Activated CD8-positive, alpha-beta T cell treated with anti-CD3 and anti-CD28 coated beads for 36 hours (primary cell): ENCODE measurements around the gene ZNF142. TPM values are rescaled to one million over a fixed set of nuclear protein-coding genes. Genes with fewer than 3 reads are reported as not detected.

Experiments
- ATAC-seq: fragments of 200-7000 bp; cut with Tn5 transposase; one replicate; pipeline ENCODE4 v1.10.0; 2021; ENCODE audit warnings: mild to moderate bottlenecking, moderate library complexity
- CTCF ChIA-PET: fragments of 350-600 bp; sonication (Branson Sonifier 250); formaldehyde crosslinking; loops from one replicate; lab custom pipeline; 2021; ENCODE audit warnings: antibody characterized with exemption; lab: Charles Lee
- POLR2A ChIA-PET: fragments of 350-600 bp; sonication (Branson Sonifier 250); formaldehyde crosslinking; loops from one replicate; lab custom pipeline; 2021; ENCODE audit warnings: antibody characterized with exemption; lab: Charles Lee
- DNase-seq: peaks from one replicate; pipeline ENCODE4 v3.0.0-alpha.2; 2020
- H3K27ac Mint-ChIP-seq: one replicate; pipeline ENCODE4 v1.8.0; 2021; ENCODE audit warnings: mild to moderate bottlenecking, mixed read lengths
- H3K27me3 Mint-ChIP-seq: one replicate; pipeline ENCODE4 v1.8.0; 2021; ENCODE audit warnings: mixed read lengths
- H3K36me3 Mint-ChIP-seq: one replicate; pipeline ENCODE4 v1.8.0; 2021; ENCODE audit warnings: low read depth, mixed read lengths
- H3K4me1 Mint-ChIP-seq: one replicate; pipeline ENCODE4 v1.8.0; 2021; ENCODE audit warnings: low read depth, mixed read lengths
- H3K4me3 Mint-ChIP-seq: one replicate; pipeline ENCODE4 v1.8.0; 2021; ENCODE audit warnings: mild to moderate bottlenecking, moderate library complexity, mixed read lengths
- H3K9me3 Mint-ChIP-seq: one replicate; pipeline ENCODE4 v1.8.0; 2021; ENCODE audit warnings: mixed read lengths
- intact Hi-C: fragments of 100-400 bp; cut with micrococcal nuclease; formaldehyde crosslinking; loops from one replicate; pipeline ENCODE4 v1.10.0; 2022
- total RNA-seq, 2 experiments: library from RNA; stranded (reverse); gene quantifications; one replicate each; pipeline ENCODE4 v1.2.3, GENCODE V29; 2021
- TF ChIP-seq, protein P1 (sequence below): fragments of 200-600 bp; IDR thresholded peaks from one replicate; pipeline ENCODE4 v1.8.0; 2022; ENCODE audit warnings: antibody characterized with exemption, mild to moderate bottlenecking

Gene ZNF142
- total RNA-seq, 2 experiments from 2014 or later, result 30.4 to 33.7 TPM

DNA sequence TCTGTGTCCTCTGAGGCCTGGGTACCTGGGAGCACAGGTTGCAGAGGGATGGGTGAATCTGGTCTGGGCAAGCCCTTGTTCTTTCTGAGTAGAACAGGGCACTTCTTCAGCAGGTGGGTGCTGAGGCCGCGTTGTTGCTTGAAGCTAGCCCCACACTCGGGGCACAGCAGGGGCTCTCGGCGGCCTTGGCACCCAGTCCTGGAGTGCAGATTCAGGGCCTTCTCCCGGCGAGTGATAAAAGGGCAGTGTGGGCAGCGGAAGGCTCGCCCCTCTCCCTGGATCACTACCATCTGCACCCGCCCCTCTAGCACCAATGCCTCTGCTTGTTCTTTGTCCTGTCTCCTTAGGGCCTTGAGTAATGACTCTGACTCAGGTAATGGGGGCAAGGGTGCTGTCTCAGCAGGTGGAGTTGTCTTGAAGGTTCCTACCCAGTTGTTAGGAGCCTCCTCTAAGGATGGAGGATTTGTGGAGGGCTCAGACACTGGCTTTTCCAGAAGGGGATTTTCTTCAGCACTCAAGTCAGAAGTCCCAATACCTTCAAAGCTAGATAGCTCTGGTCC, 15.6 kb downstream of the ZNF142 start:
- POLR2A ChIA-PET, result interaction anchor here (0.6 to 3.3 kb wide), 3 partner anchors 11 to 576 kb away, joined by 3 to 12 read pairs (median 3); partner anchors contain the start of genes BCS1L and ZNF142
- DNase-seq (no peak), ATAC-seq (no peak)
- intact Hi-C loops, result no loop called here
- no peaks in the 10 kb centered on the region for H3K9me3 Mint-ChIP-seq
- peaks cover 10% of the 10 kb centered on the region for H3K4me1 Mint-ChIP-seq
- no peak overlapping the region for H3K4me3 Mint-ChIP-seq
- TF ChIP-seq, protein P1, sequence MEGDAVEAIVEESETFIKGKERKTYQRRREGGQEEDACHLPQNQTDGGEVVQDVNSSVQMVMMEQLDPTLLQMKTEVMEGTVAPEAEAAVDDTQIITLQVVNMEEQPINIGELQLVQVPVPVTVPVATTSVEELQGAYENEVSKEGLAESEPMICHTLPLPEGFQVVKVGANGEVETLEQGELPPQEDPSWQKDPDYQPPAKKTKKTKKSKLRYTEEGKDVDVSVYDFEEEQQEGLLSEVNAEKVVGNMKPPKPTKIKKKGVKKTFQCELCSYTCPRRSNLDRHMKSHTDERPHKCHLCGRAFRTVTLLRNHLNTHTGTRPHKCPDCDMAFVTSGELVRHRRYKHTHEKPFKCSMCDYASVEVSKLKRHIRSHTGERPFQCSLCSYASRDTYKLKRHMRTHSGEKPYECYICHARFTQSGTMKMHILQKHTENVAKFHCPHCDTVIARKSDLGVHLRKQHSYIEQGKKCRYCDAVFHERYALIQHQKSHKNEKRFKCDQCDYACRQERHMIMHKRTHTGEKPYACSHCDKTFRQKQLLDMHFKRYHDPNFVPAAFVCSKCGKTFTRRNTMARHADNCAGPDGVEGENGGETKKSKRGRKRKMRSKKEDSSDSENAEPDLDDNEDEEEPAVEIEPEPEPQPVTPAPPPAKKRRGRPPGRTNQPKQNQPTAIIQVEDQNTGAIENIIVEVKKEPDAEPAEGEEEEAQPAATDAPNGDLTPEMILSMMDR, result no peak
- CTCF ChIA-PET, result interaction anchor here (1.2 kb wide), 1 partner anchor 209 kb away, joined by 3 read pairs; no protein-coding TSS in a partner anchor
- H3K27ac Mint-ChIP-seq, result no peak overlapping the region
- peaks cover 54% of the 10 kb centered on the region for H3K36me3 Mint-ChIP-seq
- no peaks in the 10 kb centered on the region for H3K27me3 Mint-ChIP-seq

DNA sequence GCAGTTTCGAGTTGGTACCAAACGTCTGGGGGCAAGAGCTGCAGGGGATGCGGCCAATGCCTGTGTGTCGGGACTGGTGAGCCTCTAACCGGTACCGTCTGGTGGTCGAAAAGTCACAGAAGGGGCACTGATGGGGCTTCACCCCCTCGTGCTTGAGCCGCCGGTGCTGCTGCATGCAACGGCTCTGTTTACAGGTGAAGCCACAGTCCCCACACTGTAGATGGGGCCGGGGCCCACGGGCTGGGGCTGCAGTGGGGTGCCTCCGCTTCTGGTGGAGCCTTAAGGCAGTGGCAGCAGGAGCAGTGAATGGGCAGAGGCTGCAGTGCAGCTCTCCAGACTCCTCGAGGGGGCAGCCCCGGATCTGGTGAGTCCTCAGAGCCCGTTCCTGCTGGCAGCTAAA, 16.6 kb downstream of the ZNF142 start:
- ChIA-PET POLR2A (interaction anchor here (1.0 kb wide), 1 partner anchor 15 kb away, joined by 3 read pairs; no protein-coding TSS in a partner anchor), CTCF (no interaction called here)
- DNase-seq, result no peak
- Mint-ChIP-seq H3K36me3 (peaks cover 52% of the 10 kb centered on the region), H3K4me1 (peaks cover 4% of the 10 kb centered on the region), H3K4me3 (no peak overlapping the region), H3K9me3 (no peaks in the 10 kb centered on the region), H3K27me3 (no peaks in the 10 kb centered on the region), H3K27ac (no peak overlapping the region)
- no peak for ATAC-seq
- intact Hi-C loops, result no loop called here
- TF ChIP-seq, protein P1, result no peak

DNA sequence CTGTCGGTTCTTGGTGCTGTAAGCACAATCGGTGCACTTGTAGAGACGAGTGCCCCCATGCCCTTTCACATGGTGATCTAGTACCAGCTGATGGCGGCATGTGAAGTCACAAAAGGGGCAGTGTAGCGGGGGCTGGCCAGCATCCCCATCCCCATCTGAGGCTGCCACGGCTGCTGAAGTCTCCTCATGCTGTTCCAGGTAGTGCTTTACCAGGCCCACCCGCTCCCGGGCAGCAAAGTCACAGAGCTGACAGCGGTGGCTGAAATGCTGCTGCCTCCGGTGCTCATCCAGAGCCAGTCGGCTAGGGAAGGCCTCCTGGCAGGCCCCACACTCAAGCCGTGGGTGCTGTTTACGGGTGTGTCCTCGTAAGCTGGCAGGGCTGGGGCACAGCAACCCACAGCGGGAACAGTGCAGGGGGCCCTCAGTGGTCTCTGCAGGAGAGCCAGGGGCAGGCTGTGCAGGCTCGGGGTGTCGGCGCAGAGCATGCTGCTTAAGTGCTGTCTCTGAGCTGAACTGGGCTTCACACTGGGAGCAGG, 17.2 kb downstream of the ZNF142 start:
- TF ChIP-seq, protein P1, result no peak
- peaks cover 50% of the 10 kb centered on the region for H3K36me3 Mint-ChIP-seq
- no peaks in the 10 kb centered on the region for H3K27me3 Mint-ChIP-seq
- ATAC-seq (no peak), DNase-seq (no peak)
- intact Hi-C loops, result no loop called here
- POLR2A ChIA-PET, result interaction anchor here (1.0 to 1.2 kb wide), 2 partner anchors 14 to 35 kb away, joined by 3 read pairs; no protein-coding TSS in a partner anchor
- CTCF ChIA-PET, result no interaction called here
- H3K4me1 Mint-ChIP-seq, result no peaks in the 10 kb centered on the region
- no peak overlapping the region for H3K27ac Mint-ChIP-seq
- H3K4me3 Mint-ChIP-seq, result no peak overlapping the region
- no peaks in the 10 kb centered on the region for H3K9me3 Mint-ChIP-seq

DNA sequence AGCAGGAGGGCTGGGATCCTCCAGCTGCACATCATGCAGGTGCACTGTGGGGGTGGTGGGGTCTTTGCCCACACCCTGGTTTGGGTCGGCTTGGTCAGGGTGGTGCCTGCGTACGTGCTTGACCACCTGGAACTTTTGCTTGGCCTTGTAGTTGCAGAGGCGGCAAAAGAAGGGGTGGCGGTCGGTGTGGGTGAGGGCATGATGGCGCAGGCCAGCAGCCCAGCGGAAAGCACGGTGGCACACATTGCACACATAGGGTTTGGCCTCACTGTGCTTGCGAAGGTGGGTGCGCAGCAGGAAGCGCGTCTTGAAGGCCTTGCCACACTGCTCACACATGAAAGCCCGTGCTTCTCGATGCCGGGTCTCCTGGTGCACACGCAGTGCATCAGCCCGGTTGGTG, 21.1 kb downstream of the ZNF142 start:
- no peaks in the 10 kb centered on the region for H3K27me3 Mint-ChIP-seq
- H3K4me1 Mint-ChIP-seq, result no peaks in the 10 kb centered on the region
- no peaks in the 10 kb centered on the region for H3K9me3 Mint-ChIP-seq
- CTCF ChIA-PET, result no interaction called here
- H3K36me3 Mint-ChIP-seq, result peaks cover 37% of the 10 kb centered on the region
- no peak overlapping the region for H3K4me3 Mint-ChIP-seq
- TF ChIP-seq, protein P1, result no peak
- ATAC-seq (no peak), DNase-seq (no peak)
- H3K27ac Mint-ChIP-seq, result no peak overlapping the region
- intact Hi-C loops, result no loop called here
- POLR2A ChIA-PET, result no interaction called here

DNA sequence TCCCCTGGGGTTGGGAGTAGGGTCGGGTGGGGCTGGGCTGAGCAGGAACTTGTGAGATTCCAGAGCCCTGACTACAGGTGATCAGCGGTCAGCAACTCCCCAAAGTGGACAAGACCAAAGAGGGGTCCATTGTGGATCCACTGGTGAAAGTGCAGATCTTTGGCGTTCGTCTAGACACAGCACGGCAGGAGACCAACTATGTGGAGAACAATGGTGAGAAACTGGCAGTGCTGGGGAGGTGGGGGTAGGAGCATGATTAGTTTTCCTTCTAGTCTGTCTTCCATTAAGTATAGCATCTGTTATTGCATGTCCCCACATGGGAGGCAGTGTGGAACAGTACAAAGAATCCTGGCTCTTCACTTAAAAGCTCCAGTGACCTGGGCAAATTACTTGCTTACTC, 23.7 kb downstream of the ZNF142 start:
- DNase-seq (no peak), ATAC-seq (no peak)
- no peaks in the 10 kb centered on the region for H3K4me1 Mint-ChIP-seq
- H3K4me3 Mint-ChIP-seq, result no peak overlapping the region
- H3K27me3 Mint-ChIP-seq, result no peaks in the 10 kb centered on the region
- peaks cover 27% of the 10 kb centered on the region for H3K36me3 Mint-ChIP-seq
- H3K9me3 Mint-ChIP-seq, result no peaks in the 10 kb centered on the region
- CTCF ChIA-PET, result no interaction called here
- TF ChIP-seq, protein P1, result no peak
- H3K27ac Mint-ChIP-seq, result no peak overlapping the region
- POLR2A ChIA-PET, result no interaction called here
- intact Hi-C loops, result no loop called here
